CD4-positive, alpha-beta T cell (primary cell): ENCODE data around the gene THTPA. TPM values are rescaled to one million over a fixed set of nuclear protein-coding genes. Genes with fewer than 3 reads are reported as not detected.

ENCODE experiments used
- ATAC-seq: fragments of 200-7000 bp; cut with Tn5 transposase; one replicate; pipeline ENCODE4 v1.10.0; 2022; ENCODE audit warnings: mild to moderate bottlenecking; ENCODE audit not compliant: poor library complexity
- CTCF ChIA-PET: fragments of 350-600 bp; sonication (Branson Sonifier 250); formaldehyde crosslinking; loops from one replicate; lab custom pipeline; 2021; ENCODE audit warnings: antibody characterized with exemption, inconsistent platforms; lab: Charles Lee
- POLR2A ChIA-PET: fragments of 350-600 bp; sonication (Branson Sonifier 250); formaldehyde crosslinking; loops from one replicate; lab custom pipeline; 2021; ENCODE audit warnings: antibody characterized with exemption, inconsistent platforms; lab: Charles Lee
- DNase-seq, 14 experiments: peaks; one replicate each; pipeline ENCODE4 v3.0.0-alpha.2; 2013 to 2020; ENCODE audit warnings: mixed read lengths in 2 of 14
- H3K27ac ChIP-seq, 2 donors: one replicate each; pipeline versions ENCODE4 v1.5.1 to v1.7.0; 2013; ENCODE audit warnings: low read length in 2 of 2, low read depth in 1 of 2, mild to moderate bottlenecking in 1 of 2
- H3K27me3 ChIP-seq, 2 experiments: 1 replicate in 1 of 2; 2 replicates in 1 of 2; pipeline versions ENCODE4 v1.6.1 to v1.7.0; 2013; ENCODE audit warnings: low read length in 2 of 2, control low read depth in 1 of 2, mild to moderate bottlenecking in 1 of 2, moderate library complexity in 1 of 2; ENCODE audit not compliant: insufficient read depth in 2 of 2, control insufficient read depth in 1 of 2
- H3K36me3 ChIP-seq: one replicate; pipeline ENCODE4 v1.6.1; 2013; ENCODE audit warnings: low read length, control low read depth; ENCODE audit not compliant: insufficient read depth
- H3K4me1 ChIP-seq: one replicate; pipeline ENCODE4 v1.6.1; 2013; ENCODE audit warnings: low read length, control low read depth; ENCODE audit not compliant: insufficient read depth
- H3K4me3 ChIP-seq: one replicate; pipeline ENCODE4 v1.5.1; 2013; ENCODE audit warnings: mild to moderate bottlenecking, low read length, moderate library complexity
- H3K9me3 ChIP-seq, 2 experiments: 1 replicate in 1 of 2; 2 replicates in 1 of 2; pipeline versions ENCODE4 v1.6.1 to v1.7.0; 2013; ENCODE audit warnings: low read length in 2 of 2, mild to moderate bottlenecking in 2 of 2, control low read depth in 1 of 2, moderate library complexity in 1 of 2; ENCODE audit not compliant: control insufficient read depth in 1 of 2, insufficient read depth in 1 of 2
- H3K27ac Mint-ChIP-seq: one replicate; pipeline ENCODE4 v1.8.0; 2020; ENCODE audit warnings: mixed read lengths
- H3K27me3 Mint-ChIP-seq: one replicate; pipeline ENCODE4 v1.8.0; 2021; ENCODE audit warnings: mixed read lengths
- H3K36me3 Mint-ChIP-seq: one replicate; pipeline ENCODE4 v1.8.0; 2021; ENCODE audit warnings: low read depth, mixed read lengths
- H3K4me1 Mint-ChIP-seq: one replicate; pipeline ENCODE4 v1.8.0; 2021; ENCODE audit warnings: low read depth, mixed read lengths
- H3K4me3 Mint-ChIP-seq: one replicate; pipeline ENCODE4 v1.8.0; 2020; ENCODE audit warnings: mild to moderate bottlenecking, mixed read lengths
- H3K9me3 Mint-ChIP-seq: one replicate; pipeline ENCODE4 v1.8.0; 2020; ENCODE audit warnings: mixed read lengths
- CTCF ChIP-seq: fragments of 200-600 bp; IDR thresholded peaks from one replicate; pipeline ENCODE4 v1.8.0; 2022; ENCODE audit warnings: antibody characterized with exemption, mild to moderate bottlenecking
- intact Hi-C, 2 experiments: fragments of 100-400 bp; cut with DNase I in 1 of 2; cut with micrococcal nuclease in 1 of 2; formaldehyde crosslinking; loops; one replicate each; pipeline versions ENCODE4 v1.15.1 to v1.9.0; 2023 to 2025; cut with DNase I, micrococcal nuclease
- total RNA-seq, 174 experiments: library from RNA in 2 of 174; stranded (reverse) in 2 of 174; gene quantifications; one replicate each; pipeline ENCODE4 v1.2.3 and lab custom pipeline; 2021 to 2026

The THTPA gene
- total RNA-seq, 2 experiments from 2014 or later: 13.0 to 13.4 TPM

GRCh38 chr14:23572836-23573235 lies 16.8 kb downstream of the THTPA start:
- peaks cover 43% of the 10 kb centered on the region for H3K27me3 Mint-ChIP-seq
- intact Hi-C loops: no loop called here
- H3K27ac ChIP-seq: no peak overlapping the region
- peaks cover 29% of the 10 kb centered on the region for H3K4me1 ChIP-seq
- peaks cover 0 to 12% of the 10 kb centered on the region in 2 experiments for H3K9me3 ChIP-seq
- POLR2A ChIA-PET: no interaction called here
- CTCF ChIA-PET: interaction anchor here (0.8 kb wide), 1 partner anchor 10 kb away, joined by 4 read pairs; no protein-coding TSS in a partner anchor
- no peak overlapping the region for H3K4me3 ChIP-seq
- TF ChIP-seq CTCF: no peak
- H3K36me3 ChIP-seq: no peaks in the 10 kb centered on the region
- DNase-seq (peak in 2 of 14 experiments; percentile 35 to 42), ATAC-seq (no peak)
- H3K27ac Mint-ChIP-seq: no peak overlapping the region
- H3K4me1 Mint-ChIP-seq: peaks cover 27% of the 10 kb centered on the region
- no peak overlapping the region for H3K4me3 Mint-ChIP-seq
- H3K9me3 Mint-ChIP-seq: no peaks in the 10 kb centered on the region
- H3K27me3 ChIP-seq: peaks cover 25 to 32% of the 10 kb centered on the region in 2 experiments
- no peaks in the 10 kb centered on the region for H3K36me3 Mint-ChIP-seq

GRCh38 chr14:23573384-23574015 lies 17.4 kb downstream of the THTPA start:
- no peak for TF ChIP-seq CTCF
- Histone ChIP-seq H3K27ac (no peak overlapping the region), H3K4me1 (peaks cover 28% of the 10 kb centered on the region), H3K27me3 (peaks cover 30 to 39% of the 10 kb centered on the region in 2 experiments), H3K9me3 (peaks cover 0 to 12% of the 10 kb centered on the region in 2 experiments), H3K36me3 (no peaks in the 10 kb centered on the region), H3K4me3 (no peak overlapping the region)
- no peaks in the 10 kb centered on the region for H3K9me3 Mint-ChIP-seq
- intact Hi-C loops: no loop called here
- no peak for ATAC-seq
- H3K4me1 Mint-ChIP-seq: peaks cover 22% of the 10 kb centered on the region
- no peaks in the 10 kb centered on the region for H3K36me3 Mint-ChIP-seq
- POLR2A ChIA-PET: no interaction called here
- H3K27me3 Mint-ChIP-seq: peaks cover 50% of the 10 kb centered on the region
- peak overlapping the region; percentile 46 for H3K4me3 Mint-ChIP-seq
- no peak overlapping the region for H3K27ac Mint-ChIP-seq
- CTCF ChIA-PET: no interaction called here
- DNase-seq: no peak

DNA sequence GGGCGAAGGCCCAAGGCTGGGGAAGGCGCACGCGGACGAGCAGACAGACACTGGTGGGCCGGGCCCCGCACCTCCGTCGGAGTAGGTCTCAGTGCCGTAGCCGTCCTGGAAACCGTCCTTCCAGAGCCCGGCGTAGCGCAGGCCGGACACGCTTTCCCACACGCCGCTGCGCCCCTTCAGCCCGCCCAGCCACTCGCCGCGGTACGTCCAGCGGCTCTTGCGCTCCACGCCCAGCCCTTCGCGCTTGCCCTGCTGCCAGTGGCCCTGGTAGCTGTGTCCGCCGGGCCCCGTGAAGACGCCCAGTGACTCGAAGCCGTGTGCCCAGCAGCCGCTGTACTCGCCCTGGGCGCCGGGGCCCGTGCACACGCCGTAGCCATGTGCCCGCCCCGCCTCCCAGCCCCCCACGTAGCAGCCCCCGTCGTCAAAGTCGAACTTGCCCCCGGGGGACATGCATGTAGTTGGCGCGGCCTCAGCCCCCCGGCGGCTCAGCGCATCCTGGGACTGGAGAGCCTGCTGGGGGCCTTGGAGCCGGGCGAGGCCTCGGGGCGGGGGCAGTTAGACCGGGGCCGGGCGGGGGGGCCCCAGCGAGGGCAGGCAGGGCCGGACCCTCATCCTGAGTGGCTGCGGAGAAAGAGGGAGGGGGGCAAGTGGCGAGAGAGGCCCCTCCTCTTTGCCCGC lies 21.1 kb downstream of the THTPA start:
- no peak overlapping the region for H3K4me3 ChIP-seq
- no peak for TF ChIP-seq CTCF
- peaks cover 22% of the 10 kb centered on the region for H3K4me1 ChIP-seq
- H3K27ac ChIP-seq: no peak overlapping the region
- H3K9me3 Mint-ChIP-seq: no peaks in the 10 kb centered on the region
- intact Hi-C loops: no loop called here
- H3K4me1 Mint-ChIP-seq: peaks cover 21% of the 10 kb centered on the region
- peaks cover 72% of the 10 kb centered on the region for H3K27me3 Mint-ChIP-seq
- peak in 2 of 14 experiments; percentile 35 to 36 for DNase-seq
- ChIA-PET POLR2A (no interaction called here), CTCF (no interaction called here)
- no peaks in the 10 kb centered on the region for H3K36me3 ChIP-seq
- H3K36me3 Mint-ChIP-seq: no peaks in the 10 kb centered on the region
- H3K27me3 ChIP-seq: peaks cover 38 to 52% of the 10 kb centered on the region in 2 experiments
- H3K27ac Mint-ChIP-seq: no peak overlapping the region
- ATAC-seq: peak; percentile 25
- peaks cover 0 to 12% of the 10 kb centered on the region in 2 experiments for H3K9me3 ChIP-seq
- no peak overlapping the region for H3K4me3 Mint-ChIP-seq
